ENCODE results near the gene NPFFR2.

DNA sequence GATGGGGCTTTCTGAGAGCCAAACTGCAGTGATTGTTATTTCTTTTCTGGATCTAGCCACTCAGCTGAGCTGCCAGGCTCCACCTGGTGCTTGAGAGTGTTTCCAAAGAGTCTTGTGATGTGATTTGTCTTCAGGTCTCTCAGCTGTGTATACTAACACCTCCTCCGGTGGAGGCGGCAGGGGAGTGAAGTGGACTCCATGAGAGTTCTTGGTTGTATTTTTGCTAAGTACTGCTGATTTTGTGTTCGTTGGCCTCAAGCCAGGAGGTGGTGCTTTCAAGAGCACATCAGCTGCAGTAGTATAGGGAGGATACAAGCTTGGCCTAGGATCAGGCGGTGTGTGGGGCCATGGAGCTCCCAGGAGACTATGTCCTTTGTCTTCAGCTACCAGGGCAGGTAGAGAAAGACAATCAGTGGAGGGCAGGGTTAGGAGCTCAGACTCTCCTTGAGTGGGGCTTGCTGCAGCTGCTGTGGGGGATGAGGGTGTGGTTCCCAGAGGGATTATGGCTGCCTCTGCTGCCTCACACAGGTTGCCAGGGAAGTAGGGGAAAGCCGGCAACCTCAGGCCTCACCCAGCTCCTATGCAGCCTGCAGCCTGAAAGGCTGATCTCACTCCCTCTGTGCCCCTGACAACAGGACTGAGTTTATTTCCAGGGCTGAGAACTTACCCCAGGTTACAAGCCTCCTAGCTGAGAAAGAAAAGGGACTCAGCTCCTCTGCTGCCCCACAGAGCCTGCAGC, 62.4 kb downstream of the NPFFR2 start:
- TF ChIP-seq, protein P1, sequence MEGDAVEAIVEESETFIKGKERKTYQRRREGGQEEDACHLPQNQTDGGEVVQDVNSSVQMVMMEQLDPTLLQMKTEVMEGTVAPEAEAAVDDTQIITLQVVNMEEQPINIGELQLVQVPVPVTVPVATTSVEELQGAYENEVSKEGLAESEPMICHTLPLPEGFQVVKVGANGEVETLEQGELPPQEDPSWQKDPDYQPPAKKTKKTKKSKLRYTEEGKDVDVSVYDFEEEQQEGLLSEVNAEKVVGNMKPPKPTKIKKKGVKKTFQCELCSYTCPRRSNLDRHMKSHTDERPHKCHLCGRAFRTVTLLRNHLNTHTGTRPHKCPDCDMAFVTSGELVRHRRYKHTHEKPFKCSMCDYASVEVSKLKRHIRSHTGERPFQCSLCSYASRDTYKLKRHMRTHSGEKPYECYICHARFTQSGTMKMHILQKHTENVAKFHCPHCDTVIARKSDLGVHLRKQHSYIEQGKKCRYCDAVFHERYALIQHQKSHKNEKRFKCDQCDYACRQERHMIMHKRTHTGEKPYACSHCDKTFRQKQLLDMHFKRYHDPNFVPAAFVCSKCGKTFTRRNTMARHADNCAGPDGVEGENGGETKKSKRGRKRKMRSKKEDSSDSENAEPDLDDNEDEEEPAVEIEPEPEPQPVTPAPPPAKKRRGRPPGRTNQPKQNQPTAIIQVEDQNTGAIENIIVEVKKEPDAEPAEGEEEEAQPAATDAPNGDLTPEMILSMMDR (IDR thresholded peaks at IDR 0.05): no peak
- TF ChIP-seq POLR2A (IDR thresholded peaks at IDR 0.05): no peak
- no peak for TF ChIP-seq EP300 (IDR thresholded peaks at IDR 0.05)

Data from sigmoid colon (tissue), 4 donors.